HG03442 (cell line): Measurements from ENCODE around the gene MAP3K4.

ENCODE experiments used
- ATAC-seq: cut with Tn5 transposase; IDR thresholded peaks from one replicate; pipeline ENCODE4 v1.9.1; 2021; ENCODE audit warnings: mild to moderate bottlenecking, moderate library complexity; ENCODE audit not compliant: unreplicated experiment

MAP3K4 gene

GRCh38 chr6:161080263-161080970 is 88.8 kb downstream of the MAP3K4 start:
- no peak for ATAC-seq

GRCh38 chr6:161082215-161082614 is 90.6 kb downstream of the MAP3K4 start:
- no peak for ATAC-seq

- ATAC-seq: no peak
These were observed 93.7 kb downstream of the MAP3K4 start for GRCh38 chr6:161085246-161085645.

DNA sequence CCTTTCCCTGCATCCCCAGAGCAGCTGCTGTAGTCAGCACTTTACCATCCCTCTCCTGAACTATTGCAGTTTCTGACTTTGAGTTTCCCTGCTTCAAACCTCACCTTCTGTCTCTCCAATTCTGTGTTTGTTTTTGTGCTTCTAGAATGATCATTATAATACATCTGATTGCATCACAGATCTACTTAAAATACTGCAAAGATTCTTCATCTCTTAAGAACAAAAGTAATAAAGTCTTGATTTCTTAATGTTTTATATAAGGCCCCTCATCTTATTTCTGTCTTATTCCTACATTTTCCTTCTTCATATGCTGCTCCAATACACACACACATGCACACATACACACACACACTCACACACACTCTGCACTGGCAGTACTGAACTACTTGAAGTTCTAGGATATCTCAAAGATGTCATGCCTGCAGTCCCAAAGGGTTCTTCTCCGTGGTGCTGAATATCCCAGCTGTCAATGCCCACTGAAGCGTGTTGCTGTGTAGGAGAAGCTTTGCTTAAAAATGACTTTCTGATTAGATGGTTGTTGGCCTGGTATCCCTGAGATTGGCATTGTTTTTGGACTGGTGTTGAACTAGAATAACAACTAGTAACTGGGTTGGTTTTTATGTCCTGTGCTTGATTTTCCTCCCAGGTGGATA is 97.2 kb downstream of the MAP3K4 start:
- no peak for ATAC-seq

GRCh38 chr6:161091151-161091550 is 99.6 kb downstream of the MAP3K4 start:
- ATAC-seq: no peak

DNA sequence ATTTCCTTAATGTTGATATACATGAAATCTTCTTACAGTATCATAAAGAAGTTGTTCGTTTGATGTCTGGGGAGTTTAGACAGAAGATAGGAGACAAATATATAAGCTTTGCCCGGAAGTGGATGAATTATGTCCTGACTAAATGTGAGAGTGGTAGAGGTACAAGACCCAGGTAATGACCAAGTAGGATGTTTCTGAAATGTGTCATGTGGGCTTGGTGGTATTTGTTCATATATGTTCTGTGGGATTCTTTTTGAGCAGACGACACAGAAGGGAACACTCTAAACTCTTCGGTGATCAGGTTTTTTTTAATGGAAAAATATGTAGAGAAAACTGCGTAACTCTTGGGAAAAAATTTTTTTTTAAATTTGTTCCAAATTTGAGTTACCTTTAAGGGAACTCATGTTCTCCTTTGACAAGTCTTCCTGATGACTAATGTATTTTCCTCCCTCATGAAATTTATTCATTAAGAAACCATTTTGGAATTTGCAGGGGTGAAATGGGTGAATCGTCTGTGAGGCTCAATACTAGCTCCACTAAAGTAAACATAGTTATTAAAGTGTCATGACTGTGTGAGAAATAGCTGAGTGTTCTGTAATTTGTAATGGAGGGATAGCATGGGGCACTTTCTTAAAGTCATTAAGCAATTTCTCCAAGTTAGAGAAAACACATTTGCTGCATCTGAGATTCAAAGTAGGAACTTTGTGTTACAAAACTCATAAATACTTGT is 100.6 kb downstream of the MAP3K4 start:
- no peak for ATAC-seq

GRCh38 chr6:161094955-161095354 is 103.4 kb downstream of the MAP3K4 start:
- ATAC-seq: no peak

DNA sequence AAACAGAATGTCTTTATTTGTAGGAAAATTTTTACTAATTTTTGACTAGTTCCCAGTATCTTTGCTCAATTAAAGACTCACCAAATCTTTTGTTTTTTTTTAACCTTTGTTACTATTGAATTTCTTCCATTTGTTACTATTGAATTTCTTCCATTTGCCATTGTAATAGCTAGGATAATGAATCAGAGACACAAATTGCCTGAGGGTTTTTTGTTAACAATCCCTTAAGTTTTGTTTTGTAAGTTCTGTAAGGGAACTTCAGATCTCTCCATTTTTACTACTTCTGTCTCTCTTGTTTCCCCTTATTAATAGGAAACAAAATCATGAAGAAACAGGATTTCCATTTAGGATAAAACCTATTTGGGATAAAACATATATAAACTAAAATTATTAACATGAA is 104.3 kb downstream of the MAP3K4 start:
- ATAC-seq: no peak

- ATAC-seq: no peak
These were observed 108.5 kb downstream of the MAP3K4 start for GRCh38 chr6:161100072-161100471.

DNA sequence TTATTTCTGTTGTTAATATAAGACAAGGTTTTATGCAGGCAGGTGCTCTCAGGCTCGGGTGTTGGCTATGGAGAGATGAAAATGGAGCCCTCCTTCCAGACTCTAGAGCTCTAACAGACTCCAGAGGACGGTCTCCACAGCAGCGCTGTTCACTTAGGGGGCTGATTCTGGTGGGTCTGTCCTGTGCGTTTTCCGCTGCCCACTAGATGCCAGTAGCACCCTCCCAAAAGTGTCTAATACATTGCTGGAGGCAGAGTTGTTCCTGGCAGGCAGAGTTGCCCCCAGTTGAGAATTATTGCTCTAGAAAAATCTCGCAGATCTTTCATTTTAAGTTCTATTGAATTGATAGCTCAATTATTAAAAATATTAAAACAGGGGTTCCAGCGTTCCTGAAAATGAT is 109.9 kb downstream of the MAP3K4 start:
- no peak for ATAC-seq

DNA sequence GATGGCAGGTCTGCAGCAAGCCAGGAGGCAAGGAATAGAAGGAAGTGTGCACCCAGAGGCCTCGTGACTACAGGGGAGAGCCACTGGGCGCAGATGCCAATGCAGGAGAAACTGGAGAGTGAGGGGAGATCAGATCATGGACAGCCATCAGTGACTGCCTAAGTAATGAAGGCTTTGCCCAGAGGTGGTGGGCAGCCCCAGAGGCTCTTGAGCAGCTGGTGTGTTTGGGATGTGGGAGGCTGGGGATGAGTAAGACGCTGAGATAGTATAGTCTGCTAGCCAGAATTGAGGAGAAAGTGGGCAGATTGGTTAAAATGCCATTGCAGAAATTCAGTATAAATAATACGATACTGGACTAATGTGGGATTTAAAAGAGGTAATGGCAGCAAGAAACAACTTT is 111.9 kb downstream of the MAP3K4 start:
- ATAC-seq: no peak

DNA sequence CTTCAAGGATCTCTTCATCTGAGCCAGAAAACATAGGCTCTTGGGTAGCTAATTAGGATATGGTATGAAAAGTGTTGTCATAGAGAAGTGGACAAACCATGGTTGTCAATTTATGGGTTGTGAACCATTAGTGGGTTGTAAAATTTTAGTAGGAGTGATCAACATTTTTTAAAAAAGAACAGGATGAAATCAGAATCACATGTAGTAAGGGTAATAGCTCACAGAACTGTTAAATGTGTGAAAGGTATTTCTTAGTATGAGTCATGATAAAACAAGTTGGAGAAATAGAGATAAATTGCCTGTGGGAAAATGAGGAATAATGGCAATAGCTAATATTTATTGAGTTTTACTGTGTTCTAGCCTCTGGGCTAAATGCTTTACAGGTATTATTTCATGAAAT is 113.4 kb downstream of the MAP3K4 start:
- no peak for ATAC-seq

DNA sequence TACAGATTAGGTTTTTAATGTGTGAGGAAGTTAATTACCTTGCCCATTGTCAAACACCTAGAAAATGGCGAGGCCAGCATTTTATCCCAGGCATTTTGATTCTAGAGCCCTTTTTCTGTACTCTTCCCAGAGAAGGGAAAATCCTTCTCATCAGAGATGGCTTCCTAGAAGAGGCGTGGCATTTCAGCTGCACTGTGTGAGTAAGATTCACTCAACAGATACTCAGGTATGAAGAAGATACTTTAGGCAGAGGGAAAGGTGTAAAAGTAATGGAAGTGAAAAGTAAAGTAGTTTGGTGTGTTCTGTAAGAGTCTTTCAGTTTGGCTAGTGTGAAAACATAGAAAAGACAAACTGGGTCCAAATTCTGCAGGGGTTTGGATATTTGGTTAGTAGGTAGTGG is 113.8 kb downstream of the MAP3K4 start:
- ATAC-seq: no peak

GRCh38 chr6:161107779-161108730 is 116.5 kb downstream of the MAP3K4 start:
- no peak for ATAC-seq

- ATAC-seq: no peak
These were observed 117.3 kb downstream of the MAP3K4 start for GRCh38 chr6:161108916-161109315.

DNA sequence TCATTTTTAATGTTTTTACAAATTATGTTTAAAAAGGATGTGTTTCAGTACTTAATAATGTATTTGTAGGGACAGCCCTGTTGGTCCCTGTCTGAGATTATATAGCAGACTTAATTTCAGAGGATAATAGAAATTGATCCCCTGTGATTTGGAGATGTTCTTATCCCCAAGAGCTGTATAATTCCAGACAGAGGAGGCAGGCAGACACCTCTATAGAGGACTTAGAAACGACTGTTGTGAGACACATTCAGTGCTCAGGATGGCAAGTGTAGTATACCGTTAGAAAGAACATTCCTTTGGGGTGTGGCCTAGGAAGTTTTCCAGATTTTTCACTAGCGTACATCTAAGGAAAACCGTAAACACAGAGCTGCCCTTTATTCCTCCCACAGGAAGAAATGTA is 117.8 kb downstream of the MAP3K4 start:
- no peak for ATAC-seq

- ATAC-seq: no peak
These were observed 118.6 kb downstream of the MAP3K4 start for GRCh38 chr6:161110028-161110779.

DNA sequence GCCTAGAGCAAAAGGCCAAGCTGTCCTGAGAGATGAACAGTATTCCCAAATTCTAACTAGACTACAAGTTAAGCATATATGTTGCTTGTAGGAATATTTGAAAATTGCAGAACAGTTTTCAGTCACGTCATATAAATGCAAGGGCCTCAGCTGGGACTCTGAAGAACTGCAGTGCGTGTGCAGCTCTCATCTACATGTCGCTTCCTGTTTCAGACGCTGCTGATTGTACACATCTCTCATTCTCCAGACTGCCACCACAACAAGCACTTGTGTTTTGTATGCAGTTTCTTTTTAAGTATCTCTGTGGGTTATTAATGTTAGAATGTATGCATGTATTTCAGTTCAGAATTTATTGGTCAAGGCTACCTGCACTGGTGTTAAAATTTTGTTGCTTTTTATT is 119.7 kb downstream of the MAP3K4 start:
- ATAC-seq: no peak

DNA sequence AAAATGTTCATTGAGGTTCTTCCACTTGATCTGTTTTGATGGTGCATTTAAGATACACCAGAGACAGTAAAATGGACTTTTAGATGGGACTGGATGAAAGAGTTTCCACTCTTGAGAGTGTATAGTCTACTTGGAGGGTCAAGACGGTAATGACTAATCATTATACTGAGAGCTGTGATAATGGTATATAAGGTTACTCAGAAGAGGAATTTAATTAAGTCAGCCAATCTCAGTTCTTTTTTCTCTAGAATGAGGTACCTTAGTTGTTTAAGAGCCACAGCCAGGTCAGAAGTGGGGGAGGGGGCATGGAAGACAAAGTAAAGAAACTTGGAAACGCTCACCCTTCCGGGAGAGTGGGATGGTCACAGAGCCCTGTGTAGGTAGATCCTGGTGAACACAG is 123.9 kb downstream of the MAP3K4 start:
- no peak for ATAC-seq

- ATAC-seq: no peak
These were observed 125.0 kb downstream of the MAP3K4 start for GRCh38 chr6:161116554-161116953.
